ENCODE data around the gene ZNF84. TPM values are rescaled to one million over a fixed set of nuclear protein-coding genes. Genes with fewer than 3 reads are reported as not detected.

The ZNF84 gene
- total RNA-seq: 34.2 and 43.8 TPM in 2 replicates

GRCh38 chr12:133037207-133038005 is at the start of gene ZNF84:
Gene ZNF84, plus strand, starts transcription at chr12:133037509. Its CDS starts 3,959 bp downstream, at chr12:133041468.

GRCh38 chr12:133080368-133081158 is 43.3 kb downstream of the ZNF84 start, which contains the start of gene ZNF140:
Gene ZNF140, plus strand, starts transcription at chr12:133080923. Its CDS starts 398 bp downstream, at chr12:133081321.

Small RNA genes within 50 kb of the gene (small RNA-seq; reads per million reads assigned to genes)
- not detected for gene RNU4ATAC12P

Other genes with a start within 250 kb of the ZNF84 start
- gene GOLGA3, start 208.6 kb upstream of the ZNF84 start, total RNA-seq: 101 and 102 TPM in 2 replicates
- 52.0 and 55.9 TPM in 2 replicates for gene CHFR, start 149.9 kb upstream of the ZNF84 start, total RNA-seq
- 13.4 and 17.0 TPM in 2 replicates for gene ZNF605, start 81.2 kb upstream of the ZNF84 start, total RNA-seq
- 11.7 and 15.8 TPM in 2 replicates for gene ZNF26, start 51.1 kb upstream of the ZNF84 start, total RNA-seq
- 20.8 and 23.0 TPM in 2 replicates for gene ZNF140, start 43.4 kb downstream of the ZNF84 start, total RNA-seq
- gene ZNF891, start 92.8 kb downstream of the ZNF84 start, total RNA-seq: 1.5 and 2.0 TPM in 2 replicates
- gene ZNF10, start 93.1 kb downstream of the ZNF84 start, total RNA-seq: 4.9 and 7.8 TPM in 2 replicates
- 22.8 and 23.4 TPM in 2 replicates for gene ZNF268, start 144.0 kb downstream of the ZNF84 start, total RNA-seq
- not detected in 2 replicates for gene ANHX, start 198.4 kb downstream of the ZNF84 start, total RNA-seq